ENCODE measurements around the gene KDM7A. TPM values are rescaled to one million over a fixed set of nuclear protein-coding genes. Genes with fewer than 3 reads are reported as not detected.

Gene KDM7A
- total and polyA plus RNA-seq, 9 donors, result 3.8 to 13.2 (median 6.8) TPM

DNA sequence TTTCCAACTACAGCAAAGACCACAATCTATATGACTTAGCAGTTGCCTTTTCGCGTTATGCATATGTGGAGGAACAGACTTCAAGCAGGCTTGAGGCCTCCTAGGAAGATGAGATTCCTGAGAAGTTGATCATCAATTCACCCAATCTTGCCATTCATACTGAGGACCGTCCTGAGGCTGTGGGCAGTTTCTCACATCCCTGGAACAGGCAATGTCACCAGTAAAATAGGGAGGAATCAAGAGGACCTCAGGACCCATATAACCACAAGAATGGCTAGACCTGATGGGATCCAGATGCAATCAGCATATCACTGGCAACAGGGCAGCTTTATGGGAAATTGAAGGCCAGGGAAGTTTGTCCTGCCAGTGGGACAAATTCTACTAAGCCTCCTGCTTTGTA lies 17.3 kb downstream of the KDM7A start:
- DNase-seq, result no peak
- Histone ChIP-seq H3K4me1 (ENCODE audit: insufficient read depth) (no peaks in the 10 kb centered on the region), H3K27ac (no peak overlapping the region), H3K4me3 (no peak overlapping the region), H3K27me3 (no peaks in the 10 kb centered on the region), H3K36me3 (no peaks in the 10 kb centered on the region), H3K9me3 (no peaks in the 10 kb centered on the region)
- TF ChIP-seq EP300 (IDR thresholded peaks at IDR 0.05) (no peak), POLR2A (IDR thresholded peaks at IDR 0.05) (no peak)
- TF ChIP-seq, protein P1, sequence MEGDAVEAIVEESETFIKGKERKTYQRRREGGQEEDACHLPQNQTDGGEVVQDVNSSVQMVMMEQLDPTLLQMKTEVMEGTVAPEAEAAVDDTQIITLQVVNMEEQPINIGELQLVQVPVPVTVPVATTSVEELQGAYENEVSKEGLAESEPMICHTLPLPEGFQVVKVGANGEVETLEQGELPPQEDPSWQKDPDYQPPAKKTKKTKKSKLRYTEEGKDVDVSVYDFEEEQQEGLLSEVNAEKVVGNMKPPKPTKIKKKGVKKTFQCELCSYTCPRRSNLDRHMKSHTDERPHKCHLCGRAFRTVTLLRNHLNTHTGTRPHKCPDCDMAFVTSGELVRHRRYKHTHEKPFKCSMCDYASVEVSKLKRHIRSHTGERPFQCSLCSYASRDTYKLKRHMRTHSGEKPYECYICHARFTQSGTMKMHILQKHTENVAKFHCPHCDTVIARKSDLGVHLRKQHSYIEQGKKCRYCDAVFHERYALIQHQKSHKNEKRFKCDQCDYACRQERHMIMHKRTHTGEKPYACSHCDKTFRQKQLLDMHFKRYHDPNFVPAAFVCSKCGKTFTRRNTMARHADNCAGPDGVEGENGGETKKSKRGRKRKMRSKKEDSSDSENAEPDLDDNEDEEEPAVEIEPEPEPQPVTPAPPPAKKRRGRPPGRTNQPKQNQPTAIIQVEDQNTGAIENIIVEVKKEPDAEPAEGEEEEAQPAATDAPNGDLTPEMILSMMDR (IDR thresholded peaks at IDR 0.05), result no peak
- intact Hi-C loops (cut with DNase I), result no loop called here
- WGBS, 3 donors, result 96 to 100% (median 98%) methylated on average over 3 of the region's 3 CpGs

DNA sequence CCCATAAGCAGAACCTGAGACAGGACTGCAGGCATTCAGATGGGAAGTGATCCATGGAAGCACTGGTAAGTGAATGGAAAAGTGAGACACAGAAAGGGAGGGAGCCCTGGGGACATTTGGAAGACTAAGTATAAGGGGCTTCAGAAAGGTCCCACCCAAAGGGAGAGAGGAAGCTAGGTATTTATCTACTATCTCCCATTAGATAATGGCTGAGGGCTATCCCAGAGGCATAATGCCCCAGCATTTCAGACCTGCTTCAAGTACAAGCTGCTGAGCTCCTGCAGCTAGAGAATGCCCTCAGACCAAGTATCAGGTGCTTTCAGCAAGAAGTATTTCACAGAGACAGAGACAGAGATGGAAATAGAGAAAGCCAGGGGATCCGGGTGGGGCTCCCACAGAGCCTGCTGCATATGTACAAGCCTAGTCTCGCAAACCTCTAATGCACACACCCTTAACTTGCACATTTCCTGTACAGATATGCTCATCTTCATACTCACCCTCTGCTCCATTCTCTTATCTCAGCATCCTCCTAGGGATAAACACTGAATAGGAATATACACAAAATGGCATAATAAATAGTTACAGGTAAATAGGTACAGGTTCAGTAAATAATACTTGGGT lies 20.2 kb downstream of the KDM7A start:
- WGBS, 3 donors, result 92 to 95% (median 94%) methylated on average over 2 of the region's 2 CpGs
- Histone ChIP-seq H3K4me3 (no peak overlapping the region), H3K27me3 (no peaks in the 10 kb centered on the region), H3K36me3 (no peaks in the 10 kb centered on the region), H3K27ac (no peak overlapping the region), H3K4me1 (ENCODE audit: insufficient read depth) (peaks cover 4% of the 10 kb centered on the region), H3K9me3 (no peaks in the 10 kb centered on the region)
- TF ChIP-seq, protein P1 (IDR thresholded peaks at IDR 0.05), result no peak
- TF ChIP-seq POLR2A (IDR thresholded peaks at IDR 0.05), result no peak
- TF ChIP-seq EP300 (IDR thresholded peaks at IDR 0.05), result no peak
- DNase-seq, result no peak
- intact Hi-C loops (cut with DNase I), result no loop called here

DNA sequence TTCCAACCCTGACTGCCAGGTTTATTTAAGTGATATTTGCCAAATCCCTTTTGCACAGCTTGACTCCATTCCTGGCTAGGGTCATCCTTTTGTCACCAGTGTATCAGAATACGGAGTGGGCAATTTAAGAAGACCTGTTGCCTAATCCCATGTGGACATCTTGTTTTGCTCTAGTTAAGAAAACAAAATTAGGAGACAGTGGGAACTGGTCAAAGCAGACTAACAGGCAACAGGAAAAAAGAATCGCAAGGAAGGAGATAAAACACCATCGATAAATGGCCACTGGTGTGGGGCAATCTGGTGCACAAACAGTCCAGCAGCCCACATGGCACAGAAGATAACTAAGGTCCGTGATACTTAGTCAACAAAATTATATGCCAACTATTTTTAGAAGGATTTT lies 21.4 kb downstream of the KDM7A start:
- Histone ChIP-seq H3K9me3 (no peaks in the 10 kb centered on the region), H3K27ac (no peak overlapping the region), H3K27me3 (no peaks in the 10 kb centered on the region), H3K36me3 (no peaks in the 10 kb centered on the region), H3K4me1 (ENCODE audit: insufficient read depth) (peaks cover 4% of the 10 kb centered on the region), H3K4me3 (no peak overlapping the region)
- DNase-seq, result no peak
- TF ChIP-seq, protein P1 (IDR thresholded peaks at IDR 0.05), result no peak
- TF ChIP-seq EP300 (IDR thresholded peaks at IDR 0.05), result no peak
- no peak for TF ChIP-seq POLR2A (IDR thresholded peaks at IDR 0.05)
- WGBS, 3 donors, result 67 to 73% (median 69%) methylated on average over 4 of the region's 4 CpGs
- intact Hi-C loops (cut with DNase I), result no loop called here

DNA sequence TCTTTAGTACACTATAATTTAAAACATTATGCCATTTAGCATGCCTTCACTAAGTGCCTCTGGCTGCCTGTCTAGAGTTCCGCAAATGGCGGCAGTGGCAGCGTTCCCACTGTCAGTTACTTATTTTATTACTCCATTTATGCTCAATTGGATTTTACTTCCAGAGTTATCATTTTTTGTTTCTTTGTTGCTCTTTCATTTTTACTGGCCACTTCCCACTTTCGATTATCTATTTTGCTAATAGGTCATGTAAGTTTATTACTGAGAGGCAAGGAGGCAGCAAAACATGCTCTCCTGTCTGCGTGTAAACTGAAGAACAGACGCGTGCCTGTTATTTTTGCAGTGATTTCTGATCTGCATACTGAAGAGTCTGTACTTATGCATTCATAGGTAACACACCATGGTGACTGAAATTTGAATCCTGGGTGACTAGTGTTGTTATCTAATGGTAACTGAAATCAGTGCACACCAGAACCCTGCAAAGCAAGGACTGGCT lies 23.1 kb downstream of the KDM7A start:
- Histone ChIP-seq H3K27ac (no peak overlapping the region), H3K4me3 (no peak overlapping the region), H3K36me3 (no peaks in the 10 kb centered on the region), H3K9me3 (no peaks in the 10 kb centered on the region), H3K27me3 (no peaks in the 10 kb centered on the region), H3K4me1 (ENCODE audit: insufficient read depth) (peaks cover 4% of the 10 kb centered on the region)
- no peak for DNase-seq
- TF ChIP-seq, protein P1 (IDR thresholded peaks at IDR 0.05), result no peak
- no peak for TF ChIP-seq EP300 (IDR thresholded peaks at IDR 0.05)
- WGBS, 3 donors, result 49 to 73% (median 68%) methylated on average over 7 of the region's 7 CpGs
- intact Hi-C loops (cut with DNase I), result no loop called here

Measured in ovary (tissue), 9 donors.